Osteoblast (primary cell): Measurements from ENCODE around the gene ARMC9. TPM values are rescaled to one million over a fixed set of nuclear protein-coding genes. Genes with fewer than 3 reads are reported as not detected.

Experiments used
- DNase-seq: peaks from one replicate; pipeline ENCODE4 v3.0.0; 2011; ENCODE audit warnings: low spot score, mixed read lengths; ENCODE audit not compliant: insufficient read length; ENCODE audit errors: missing footprints
- H2AFZ ChIP-seq: 2 replicates; pipeline ENCODE4 v1.6.0; 2011; ENCODE audit warnings: mild to moderate bottlenecking, low read length
- H3K27ac ChIP-seq: 2 replicates; pipeline ENCODE4 v1.5.1; 2011; ENCODE audit warnings: mild to moderate bottlenecking, low read depth, low read length, moderate library complexity
- H3K27me3 ChIP-seq: 2 replicates; pipeline ENCODE4 v1.6.0; 2012; ENCODE audit warnings: mild to moderate bottlenecking, control low read depth, inconsistent platforms, low read length, moderate library complexity; ENCODE audit not compliant: insufficient read depth
- H3K36me3 ChIP-seq: 2 replicates; pipeline ENCODE4 v1.5.1; 2011; ENCODE audit warnings: mild to moderate bottlenecking, low read length, control low read depth, moderate library complexity; ENCODE audit not compliant: insufficient read depth
- H3K4me1 ChIP-seq: 2 replicates; pipeline ENCODE4 v1.5.1; 2011; ENCODE audit warnings: mild to moderate bottlenecking, low read length, control low read depth, moderate library complexity; ENCODE audit not compliant: insufficient read depth
- H3K4me2 ChIP-seq: 2 replicates; pipeline ENCODE4 v1.6.0; 2011; ENCODE audit warnings: mild to moderate bottlenecking, low read length; ENCODE audit not compliant: insufficient read depth
- H3K4me3 ChIP-seq: fragments of 200-600 bp; sonication (generic); 3 replicates; pipeline ENCODE4 v1.5.1; 2012; ENCODE audit warnings: mild to moderate bottlenecking, low read length, inconsistent platforms; ENCODE audit not compliant: insufficient read depth
- H3K79me2 ChIP-seq: 2 replicates; pipeline ENCODE4 v1.6.0; 2012; ENCODE audit warnings: mild to moderate bottlenecking, low read length, control low read depth, inconsistent platforms; ENCODE audit not compliant: insufficient read depth
- H3K9me3 ChIP-seq: 2 replicates; pipeline ENCODE4 v1.5.1; 2011; ENCODE audit warnings: low read depth, low read length, control low read depth
- H4K20me1 ChIP-seq: 2 replicates; pipeline ENCODE4 v1.6.0; 2012; ENCODE audit warnings: mild to moderate bottlenecking, low read length, control low read depth; ENCODE audit not compliant: insufficient read depth
- CTCF ChIP-seq: IDR thresholded peaks from 2 replicates; pipeline ENCODE4 v1.5.1; 2011; ENCODE audit warnings: mild to moderate bottlenecking, low read depth, low read length, moderate library complexity; ENCODE audit errors: extremely low read depth
- total RNA-seq: library from RNA; depleted of rRNA; stranded (reverse); fragments of >200 nt; gene quantifications from 2 replicates; pipeline ENCODE4 v1.2.3, GENCODE V29; 2012

The ARMC9 gene
- total RNA-seq, 1 donor = 221 TPM

- Histone ChIP-seq H3K4me1 (no peaks in the 10 kb centered on the region), H3K4me3 (no peak overlapping the region), H2AFZ (no peak overlapping the region), H3K27ac (no peak overlapping the region), H3K79me2 (no peaks in the 10 kb centered on the region), H3K36me3 (peaks cover 56% of the 10 kb centered on the region), H4K20me1 (peaks cover 2% of the 10 kb centered on the region), H3K27me3 (no peaks in the 10 kb centered on the region), H3K9me3 (no peaks in the 10 kb centered on the region), H3K4me2 (no peak overlapping the region)
- TF ChIP-seq CTCF = no peak
- peak; percentile 78 for DNase-seq
Measured at GRCh38 chr2:231260442-231261208, 62.2 kb downstream of the ARMC9 start.

- DNase-seq = no peak
- Histone ChIP-seq H2AFZ (no peak overlapping the region), H4K20me1 (no peaks in the 10 kb centered on the region), H3K36me3 (peaks cover 65% of the 10 kb centered on the region), H3K4me3 (no peak overlapping the region), H3K9me3 (no peaks in the 10 kb centered on the region), H3K27ac (no peak overlapping the region), H3K4me2 (no peak overlapping the region), H3K27me3 (no peaks in the 10 kb centered on the region), H3K4me1 (no peaks in the 10 kb centered on the region), H3K79me2 (no peaks in the 10 kb centered on the region)
- no peak for TF ChIP-seq CTCF
Measured at GRCh38 chr2:231263118-231263831, 64.8 kb downstream of the ARMC9 start.

- no peak for TF ChIP-seq CTCF
- no peak for DNase-seq
- Histone ChIP-seq H3K4me3 (no peak overlapping the region), H3K36me3 (peaks cover 78% of the 10 kb centered on the region), H4K20me1 (no peaks in the 10 kb centered on the region), H3K4me2 (no peak overlapping the region), H3K27me3 (no peaks in the 10 kb centered on the region), H3K79me2 (no peaks in the 10 kb centered on the region), H3K27ac (no peak overlapping the region), H3K4me1 (no peaks in the 10 kb centered on the region), H3K9me3 (no peaks in the 10 kb centered on the region), H2AFZ (no peak overlapping the region)
Measured at GRCh38 chr2:231270221-231271114, 72.0 kb downstream of the ARMC9 start.
